ENCODE results near the gene CRHBP. TPM values are rescaled to one million over a fixed set of nuclear protein-coding genes. Genes with fewer than 3 reads are reported as not detected.

CRHBP gene
- polyA plus RNA-seq, 2 of the 4 experiments (the other 2 are of a cell fraction), result not detected

DNA sequence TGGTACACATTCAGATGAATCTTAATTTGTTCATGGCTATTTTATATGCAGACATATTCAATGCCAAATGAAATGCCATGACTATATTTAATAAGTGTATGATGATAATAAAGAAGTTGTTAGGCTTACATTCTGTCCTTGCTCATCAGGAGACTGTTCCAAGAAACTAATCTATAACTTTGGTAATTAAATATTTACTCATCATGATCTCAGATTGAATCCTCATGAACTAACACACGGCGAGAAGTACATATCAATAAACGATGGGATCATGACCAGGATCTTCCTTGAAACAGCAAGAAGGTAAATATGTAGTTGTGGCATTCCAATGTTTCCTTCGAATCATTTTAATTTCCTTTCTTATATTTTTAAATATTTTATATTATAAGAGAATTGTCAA, 64.8 kb downstream of the CRHBP start:
- ATAC-seq (no peak), FAIRE-seq (no peak), DNase-seq (ENCODE audit: low read depth in 1 of 2, low spot score in 1 of 2) (no peak)
- ChIA-PET CTCF (interaction anchor here (0.6 to 3.9 kb wide), 8 partner anchors 8 to 426 kb away, joined by 3 to 161 read pairs (median 14); no protein-coding TSS in a partner anchor), POLR2A (no interaction called here)
- Histone ChIP-seq H3K27ac (no peak overlapping the region), H3K4me2 (no peak overlapping the region), H3K4me3 (no peak overlapping the region), H3K9me3 (no peaks in the 10 kb centered on the region), H3K4me1 (no peaks in the 10 kb centered on the region)
- 22% methylated on average over 4 of the region's 4 CpGs for WGBS (ENCODE audit: missing lambda C conversion rate)
- TF ChIP-seq, protein P1, sequence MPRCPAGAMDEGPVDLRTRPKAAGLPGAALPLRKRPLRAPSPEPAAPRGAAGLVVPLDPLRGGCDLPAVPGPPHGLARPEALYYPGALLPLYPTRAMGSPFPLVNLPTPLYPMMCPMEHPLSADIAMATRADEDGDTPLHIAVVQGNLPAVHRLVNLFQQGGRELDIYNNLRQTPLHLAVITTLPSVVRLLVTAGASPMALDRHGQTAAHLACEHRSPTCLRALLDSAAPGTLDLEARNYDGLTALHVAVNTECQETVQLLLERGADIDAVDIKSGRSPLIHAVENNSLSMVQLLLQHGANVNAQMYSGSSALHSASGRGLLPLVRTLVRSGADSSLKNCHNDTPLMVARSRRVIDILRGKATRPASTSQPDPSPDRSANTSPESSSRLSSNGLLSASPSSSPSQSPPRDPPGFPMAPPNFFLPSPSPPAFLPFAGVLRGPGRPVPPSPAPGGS (IDR thresholded peaks at IDR 0.05), result no peak
- TF ChIP-seq MAZ (IDR thresholded peaks at IDR 0.05; ENCODE audit: borderline replicate concordance, low read depth, low read length), result no peak

Small RNAs within 50 kb of the gene (small RNA-seq; reads per million reads assigned to genes)
- 0 reads per million in 6 experiments for gene RNU6ATAC36P

Other genes with a start within 250 kb of the CRHBP start
- 114 and 131 TPM in 2 replicates for gene F2R, start 236.9 kb upstream of the CRHBP start, polyA plus RNA-seq (2011; rRNA removed)
- 19.4 to 30.4 TPM (median 26.3 TPM) in 3 replicates for gene F2R, start 236.9 kb upstream of the CRHBP start, polyA plus RNA-seq (2017; fragmentation: RNase III; extraction: RNeasy Plus Mini Kit Qiagen cat#74134 plus additional on column Dnase treatment)
- 226 and 328 TPM in 2 replicates for gene F2RL1, start 134.0 kb upstream of the CRHBP start, polyA plus RNA-seq (2011; rRNA removed)
- gene F2RL1, start 134.0 kb upstream of the CRHBP start, polyA plus RNA-seq (2017; fragmentation: RNase III; extraction: RNeasy Plus Mini Kit Qiagen cat#74134 plus additional on column Dnase treatment), result 50.7 to 88.7 TPM (median 73.1 TPM) in 3 replicates
- gene S100Z, start 103.0 kb upstream of the CRHBP start, polyA plus RNA-seq (2011; rRNA removed), result not detected in 2 replicates
- not detected in 3 replicates for gene S100Z, start 103.0 kb upstream of the CRHBP start, polyA plus RNA-seq (2017; fragmentation: RNase III; extraction: RNeasy Plus Mini Kit Qiagen cat#74134 plus additional on column Dnase treatment)
- gene AGGF1, start 77.4 kb downstream of the CRHBP start, polyA plus RNA-seq (2011; rRNA removed), result 25.3 and 32.5 TPM in 2 replicates
- 15.7 to 16.9 TPM (median 15.8 TPM) in 3 replicates for gene AGGF1, start 77.4 kb downstream of the CRHBP start, polyA plus RNA-seq (2017; fragmentation: RNase III; extraction: RNeasy Plus Mini Kit Qiagen cat#74134 plus additional on column Dnase treatment)
- gene ZBED3, start 134.2 kb downstream of the CRHBP start, polyA plus RNA-seq (2011; rRNA removed), result 9.9 and 10.5 TPM in 2 replicates
- 3.7 to 4.2 TPM (median 4.1 TPM) in 3 replicates for gene ZBED3, start 134.2 kb downstream of the CRHBP start, polyA plus RNA-seq (2017; fragmentation: RNase III; extraction: RNeasy Plus Mini Kit Qiagen cat#74134 plus additional on column Dnase treatment)